ENCODE measurements around the gene MED8. TPM values are rescaled to one million over a fixed set of nuclear protein-coding genes. Genes with fewer than 3 reads are reported as not detected.
A peak's percentile ranks its signal among the peaks of the same experiment; 100 is the strongest.

Gene MED8
- total and polyA plus RNA-seq, 2 of the 13 experiments (the other 11 are each of a cell fraction or from before 2014, with no cell fraction given): 16.9 to 77.4 TPM

GRCh38 chr1:43367904-43368645 lies 21.5 kb downstream of the MED8 start, which contains the start of gene ELOVL1 (continued):
- TF ChIP-seq MTERF4 (CRISPR knock-in tag; IDR thresholded peaks at IDR 0.05) (no peak), THRA (CRISPR knock-in tag; IDR thresholded peaks at IDR 0.05; ENCODE audit: borderline replicate concordance) (peak; percentile 65), KDM5A (IDR thresholded peaks at IDR 0.05; ENCODE audit: borderline replicate concordance, low read length) (no peak; the same call in 1 of the 2 replicates), ARHGAP35 (CRISPR knock-in tag; IDR thresholded peaks at IDR 0.05; ENCODE audit: borderline replicate concordance) (peak; percentile 88), DPF2 (CRISPR knock-in tag; IDR thresholded peaks at IDR 0.05; ENCODE audit: borderline replicate concordance, low read depth) (no peak), SKI (IDR thresholded peaks at IDR 0.05; ENCODE audit: partially characterized antibody) (no peak), ETV6 (CRISPR knock-in tag; conservative IDR thresholded peaks at IDR 0.05) (peak; percentile 81; the same call in 1 of the 2 replicates), NFRKB (IDR thresholded peaks at IDR 0.05) (no peak), ZNF33A (CRISPR knock-in tag; IDR thresholded peaks at IDR 0.05; ENCODE audit: borderline replicate concordance) (no peak), RARA (CRISPR knock-in tag; IDR thresholded peaks at IDR 0.05) (peak; percentile 33; the same call in 1 of the 2 replicates), HMGXB4 (CRISPR knock-in tag; IDR thresholded peaks at IDR 0.05; ENCODE audit: borderline replicate concordance in 1 of 2, low read depth in 1 of 2) (peak; percentile 65 to 79), ZFP91 (CRISPR knock-in tag; IDR thresholded peaks at IDR 0.05; ENCODE audit: borderline replicate concordance) (peak; percentile 85), ZC3H4 (CRISPR knock-in tag; IDR thresholded peaks at IDR 0.05; ENCODE audit: borderline replicate concordance) (no peak)
- TF ChIP-seq, protein P1, sequence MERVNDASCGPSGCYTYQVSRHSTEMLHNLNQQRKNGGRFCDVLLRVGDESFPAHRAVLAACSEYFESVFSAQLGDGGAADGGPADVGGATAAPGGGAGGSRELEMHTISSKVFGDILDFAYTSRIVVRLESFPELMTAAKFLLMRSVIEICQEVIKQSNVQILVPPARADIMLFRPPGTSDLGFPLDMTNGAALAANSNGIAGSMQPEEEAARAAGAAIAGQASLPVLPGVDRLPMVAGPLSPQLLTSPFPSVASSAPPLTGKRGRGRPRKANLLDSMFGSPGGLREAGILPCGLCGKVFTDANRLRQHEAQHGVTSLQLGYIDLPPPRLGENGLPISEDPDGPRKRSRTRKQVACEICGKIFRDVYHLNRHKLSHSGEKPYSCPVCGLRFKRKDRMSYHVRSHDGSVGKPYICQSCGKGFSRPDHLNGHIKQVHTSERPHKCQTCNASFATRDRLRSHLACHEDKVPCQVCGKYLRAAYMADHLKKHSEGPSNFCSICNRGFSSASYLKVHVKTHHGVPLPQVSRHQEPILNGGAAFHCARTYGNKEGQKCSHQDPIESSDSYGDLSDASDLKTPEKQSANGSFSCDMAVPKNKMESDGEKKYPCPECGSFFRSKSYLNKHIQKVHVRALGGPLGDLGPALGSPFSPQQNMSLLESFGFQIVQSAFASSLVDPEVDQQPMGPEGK (CRISPR knock-in tag; IDR thresholded peaks at IDR 0.05): peak; percentile 71
- TF ChIP-seq, protein P2, sequence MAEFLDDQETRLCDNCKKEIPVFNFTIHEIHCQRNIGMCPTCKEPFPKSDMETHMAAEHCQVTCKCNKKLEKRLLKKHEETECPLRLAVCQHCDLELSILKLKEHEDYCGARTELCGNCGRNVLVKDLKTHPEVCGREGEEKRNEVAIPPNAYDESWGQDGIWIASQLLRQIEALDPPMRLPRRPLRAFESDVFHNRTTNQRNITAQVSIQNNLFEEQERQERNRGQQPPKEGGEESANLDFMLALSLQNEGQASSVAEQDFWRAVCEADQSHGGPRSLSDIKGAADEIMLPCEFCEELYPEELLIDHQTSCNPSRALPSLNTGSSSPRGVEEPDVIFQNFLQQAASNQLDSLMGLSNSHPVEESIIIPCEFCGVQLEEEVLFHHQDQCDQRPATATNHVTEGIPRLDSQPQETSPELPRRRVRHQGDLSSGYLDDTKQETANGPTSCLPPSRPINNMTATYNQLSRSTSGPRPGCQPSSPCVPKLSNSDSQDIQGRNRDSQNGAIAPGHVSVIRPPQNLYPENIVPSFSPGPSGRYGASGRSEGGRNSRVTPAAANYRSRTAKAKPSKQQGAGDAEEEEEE (CRISPR knock-in tag; IDR thresholded peaks at IDR 0.05; ENCODE audit: borderline replicate concordance): no peak
- TF ChIP-seq, protein P3, sequence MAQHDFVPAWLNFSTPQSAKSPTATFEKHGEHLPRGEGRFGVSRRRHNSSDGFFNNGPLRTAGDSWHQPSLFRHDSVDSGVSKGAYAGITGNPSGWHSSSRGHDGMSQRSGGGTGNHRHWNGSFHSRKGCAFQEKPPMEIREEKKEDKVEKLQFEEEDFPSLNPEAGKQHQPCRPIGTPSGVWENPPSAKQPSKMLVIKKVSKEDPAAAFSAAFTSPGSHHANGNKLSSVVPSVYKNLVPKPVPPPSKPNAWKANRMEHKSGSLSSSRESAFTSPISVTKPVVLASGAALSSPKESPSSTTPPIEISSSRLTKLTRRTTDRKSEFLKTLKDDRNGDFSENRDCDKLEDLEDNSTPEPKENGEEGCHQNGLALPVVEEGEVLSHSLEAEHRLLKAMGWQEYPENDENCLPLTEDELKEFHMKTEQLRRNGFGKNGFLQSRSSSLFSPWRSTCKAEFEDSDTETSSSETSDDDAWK (CRISPR knock-in tag; IDR thresholded peaks at IDR 0.05): no peak

Measured in HepG2 (cell line).